Measurements from ENCODE around the gene PDXK. TPM values are rescaled to one million over a fixed set of nuclear protein-coding genes. Genes with fewer than 3 reads are reported as not detected.

The PDXK gene
- total and polyA plus RNA-seq, 10 of the 15 experiments (the other 5 are each of a cell fraction or from before 2014, with no cell fraction given), result 3.7 to 141 (median 60.0) TPM

DNA sequence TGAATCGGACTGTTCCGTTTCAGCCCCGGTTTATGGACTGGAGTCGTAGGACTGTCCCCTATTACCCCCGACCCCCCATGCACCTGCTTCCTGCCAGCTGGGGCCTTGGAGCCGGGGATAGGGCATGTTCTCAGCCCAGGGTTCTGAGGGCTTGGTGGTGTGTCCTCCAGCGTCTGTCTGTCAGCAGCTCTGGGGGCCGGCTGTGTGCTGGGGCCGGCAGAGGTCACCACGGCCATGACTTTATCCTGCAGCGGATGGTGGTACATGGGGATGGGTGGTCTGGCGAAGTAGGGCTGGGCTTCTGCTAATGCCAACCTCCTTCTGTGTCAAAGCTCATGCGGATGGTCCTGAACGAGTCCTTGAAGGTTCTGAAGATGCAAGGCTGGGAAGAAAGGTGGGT lies 75.9 kb downstream of the PDXK start:
- SMC1A ChIA-PET (ENCODE audit: uncharacterized antibody, unreplicated experiment), result no interaction called here
- DNase-seq (ENCODE audit: low read depth, low spot score), result no peak
- WGBS (ENCODE audit: insufficient coverage, insufficient replicate concordance, low lambda C conversion rate, missing lambda C conversion rate), result 97% methylated on average over 14 of the region's 14 CpGs
- H3K27ac ChIP-seq (ENCODE audit: control insufficient read depth, insufficient read depth), result no peak overlapping the region
- H3K4me2 ChIP-seq (ENCODE audit: control insufficient read depth, insufficient read depth), result no peak overlapping the region
- H3K4me1 ChIP-seq (ENCODE audit: control insufficient read depth, insufficient read depth, low read length), result 0 out of 2 replicates have a peak, but pooled peaks cover 3% of the 10 kb centered on the region
- in situ Hi-C loops (cut with MboI) (no loop called here), intact Hi-C loops (cut with micrococcal nuclease; ENCODE audit: unreplicated experiment) (no loop called here)
- H2AFZ ChIP-seq (ENCODE audit: control insufficient read depth, low read depth, low read length), result no peak overlapping the region
- POLR2A ChIA-PET, result no interaction called here
- H3K79me2 ChIP-seq (ENCODE audit: control insufficient read depth, insufficient read depth, low read length), result peaks cover 38% of the 10 kb centered on the region
- no TSS peak for BruUV-seq (replicated peaks)
- H3K9ac ChIP-seq (ENCODE audit: control insufficient read depth, insufficient read depth, low read length), result no peak overlapping the region
- CTCF ChIA-PET, result no interaction called here
- no peaks in the 10 kb centered on the region for H3K27me3 ChIP-seq (replicated peaks in 1 of 2; ENCODE audit: control insufficient read depth in 2 of 2, insufficient read depth in 2 of 2, low read length in 1 of 2)
- TF ChIP-seq GATAD2B (conservative IDR thresholded peaks at IDR 0.05; ENCODE audit: low read depth) (no peak), CREB1 (IDR thresholded peaks at IDR 0.05; ENCODE audit: low read depth) (no peak), ZNF217 (IDR thresholded peaks at IDR 0.05) (no peak), NFXL1 (IDR thresholded peaks at IDR 0.05; ENCODE audit: borderline replicate concordance) (no peak), ESRRA (IDR thresholded peaks at IDR 0.05; ENCODE audit: low read length) (no peak), SREBF2 (IDR thresholded peaks at IDR 0.05; ENCODE audit: low read length) (no peak), MEF2B (IDR thresholded peaks at IDR 0.05; ENCODE audit: partially characterized antibody, poor library complexity, severe bottlenecking) (no peak)
- RAD21 ChIA-PET (ENCODE audit: unreplicated experiment), result no interaction called here
- no peak for FAIRE-seq
- no peak overlapping the region for H3K4me3 ChIP-seq
- no peak for ATAC-seq
- H4K20me1 ChIP-seq (ENCODE audit: control insufficient read depth, insufficient read depth), result no peaks in the 10 kb centered on the region
- H3K9me3 ChIP-seq (replicated peaks; ENCODE audit: control insufficient read depth, insufficient read depth, low read length), result no peaks in the 10 kb centered on the region
- peaks cover 33 to 56% of the 10 kb centered on the region in 2 experiments for H3K36me3 ChIP-seq (ENCODE audit: control insufficient read depth in 2 of 2, insufficient read depth in 2 of 2, low read length in 1 of 2)

DNA sequence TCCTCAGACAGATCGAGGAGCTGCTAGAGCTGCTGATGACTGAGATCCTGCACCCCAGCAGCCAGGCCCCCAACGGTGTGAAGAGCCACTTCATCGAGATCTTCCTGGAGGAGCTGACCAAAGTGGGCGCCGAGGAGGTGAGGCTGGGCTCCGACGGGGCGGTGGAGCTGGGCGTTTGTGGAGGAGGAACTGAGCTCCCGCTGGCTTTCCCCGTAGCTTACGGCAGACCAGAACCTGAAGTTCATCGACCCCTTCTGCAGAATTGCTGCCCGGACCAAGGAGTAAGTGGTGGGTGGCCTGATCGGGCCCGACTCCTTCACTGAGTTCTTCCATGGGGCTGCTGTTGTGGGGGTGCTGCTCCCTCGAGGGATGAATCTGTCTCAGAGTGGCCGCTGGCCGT lies 78.5 kb downstream of the PDXK start:
- H3K27me3 ChIP-seq (replicated peaks in 1 of 2; ENCODE audit: control insufficient read depth in 2 of 2, insufficient read depth in 2 of 2, low read length in 1 of 2), result no peaks in the 10 kb centered on the region
- no peaks in the 10 kb centered on the region for H3K4me1 ChIP-seq (ENCODE audit: control insufficient read depth, insufficient read depth, low read length)
- no TSS peak for BruUV-seq (replicated peaks)
- peaks cover 34 to 69% of the 10 kb centered on the region in 2 experiments for H3K36me3 ChIP-seq (ENCODE audit: control insufficient read depth in 2 of 2, insufficient read depth in 2 of 2, low read length in 1 of 2)
- no peak overlapping the region for H3K4me3 ChIP-seq
- no peak for DNase-seq (ENCODE audit: low read depth, low spot score)
- peaks cover 14% of the 10 kb centered on the region for H3K79me2 ChIP-seq (ENCODE audit: control insufficient read depth, insufficient read depth, low read length)
- ChIA-PET CTCF (no interaction called here), POLR2A (no interaction called here), SMC1A (ENCODE audit: uncharacterized antibody, unreplicated experiment) (no interaction called here), RAD21 (ENCODE audit: unreplicated experiment) (no interaction called here)
- FAIRE-seq, result no peak
- no peaks in the 10 kb centered on the region for H3K9me3 ChIP-seq (replicated peaks; ENCODE audit: control insufficient read depth, insufficient read depth, low read length)
- H2AFZ ChIP-seq (ENCODE audit: control insufficient read depth, low read depth, low read length), result no peak overlapping the region
- no peak overlapping the region for H3K4me2 ChIP-seq (ENCODE audit: control insufficient read depth, insufficient read depth)
- ATAC-seq, result no peak
- intact Hi-C loops (cut with micrococcal nuclease; ENCODE audit: unreplicated experiment), result no loop called here
- whole genome bisulfite sequencing (ENCODE audit: insufficient coverage, insufficient replicate concordance, low lambda C conversion rate, missing lambda C conversion rate), result 95% methylated on average over 19 of the region's 19 CpGs
- no peak overlapping the region for H3K9ac ChIP-seq (ENCODE audit: control insufficient read depth, insufficient read depth, low read length)
- no peak overlapping the region for H3K27ac ChIP-seq (ENCODE audit: control insufficient read depth, insufficient read depth)
- in situ Hi-C loops (cut with MboI), result no loop called here
- no peaks in the 10 kb centered on the region for H4K20me1 ChIP-seq (ENCODE audit: control insufficient read depth, insufficient read depth)
- TF ChIP-seq WRNIP1 (IDR thresholded peaks at IDR 0.05; ENCODE audit: borderline replicate concordance, low read depth, low read length) (no peak), NRF1 (conservative IDR thresholded peaks at IDR 0.05; ENCODE audit: low read depth, low read length) (no peak), RCOR1 (conservative IDR thresholded peaks at IDR 0.05; ENCODE audit: low read depth, low read length) (no peak), YBX1 (IDR thresholded peaks at IDR 0.05) (no peak), CHD4 (IDR thresholded peaks at IDR 0.05) (no peak)
- TF ChIP-seq, protein P1, sequence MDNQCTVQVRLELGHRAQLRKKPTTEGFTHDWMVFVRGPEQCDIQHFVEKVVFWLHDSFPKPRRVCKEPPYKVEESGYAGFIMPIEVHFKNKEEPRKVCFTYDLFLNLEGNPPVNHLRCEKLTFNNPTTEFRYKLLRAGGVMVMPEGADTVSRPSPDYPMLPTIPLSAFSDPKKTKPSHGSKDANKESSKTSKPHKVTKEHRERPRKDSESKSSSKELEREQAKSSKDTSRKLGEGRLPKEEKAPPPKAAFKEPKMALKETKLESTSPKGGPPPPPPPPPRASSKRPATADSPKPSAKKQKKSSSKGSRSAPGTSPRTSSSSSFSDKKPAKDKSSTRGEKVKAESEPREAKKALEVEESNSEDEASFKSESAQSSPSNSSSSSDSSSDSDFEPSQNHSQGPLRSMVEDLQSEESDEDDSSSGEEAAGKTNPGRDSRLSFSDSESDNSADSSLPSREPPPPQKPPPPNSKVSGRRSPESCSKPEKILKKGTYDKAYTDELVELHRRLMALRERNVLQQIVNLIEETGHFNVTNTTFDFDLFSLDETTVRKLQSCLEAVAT (IDR thresholded peaks at IDR 0.05), result no peak
- TF ChIP-seq, protein P2, sequence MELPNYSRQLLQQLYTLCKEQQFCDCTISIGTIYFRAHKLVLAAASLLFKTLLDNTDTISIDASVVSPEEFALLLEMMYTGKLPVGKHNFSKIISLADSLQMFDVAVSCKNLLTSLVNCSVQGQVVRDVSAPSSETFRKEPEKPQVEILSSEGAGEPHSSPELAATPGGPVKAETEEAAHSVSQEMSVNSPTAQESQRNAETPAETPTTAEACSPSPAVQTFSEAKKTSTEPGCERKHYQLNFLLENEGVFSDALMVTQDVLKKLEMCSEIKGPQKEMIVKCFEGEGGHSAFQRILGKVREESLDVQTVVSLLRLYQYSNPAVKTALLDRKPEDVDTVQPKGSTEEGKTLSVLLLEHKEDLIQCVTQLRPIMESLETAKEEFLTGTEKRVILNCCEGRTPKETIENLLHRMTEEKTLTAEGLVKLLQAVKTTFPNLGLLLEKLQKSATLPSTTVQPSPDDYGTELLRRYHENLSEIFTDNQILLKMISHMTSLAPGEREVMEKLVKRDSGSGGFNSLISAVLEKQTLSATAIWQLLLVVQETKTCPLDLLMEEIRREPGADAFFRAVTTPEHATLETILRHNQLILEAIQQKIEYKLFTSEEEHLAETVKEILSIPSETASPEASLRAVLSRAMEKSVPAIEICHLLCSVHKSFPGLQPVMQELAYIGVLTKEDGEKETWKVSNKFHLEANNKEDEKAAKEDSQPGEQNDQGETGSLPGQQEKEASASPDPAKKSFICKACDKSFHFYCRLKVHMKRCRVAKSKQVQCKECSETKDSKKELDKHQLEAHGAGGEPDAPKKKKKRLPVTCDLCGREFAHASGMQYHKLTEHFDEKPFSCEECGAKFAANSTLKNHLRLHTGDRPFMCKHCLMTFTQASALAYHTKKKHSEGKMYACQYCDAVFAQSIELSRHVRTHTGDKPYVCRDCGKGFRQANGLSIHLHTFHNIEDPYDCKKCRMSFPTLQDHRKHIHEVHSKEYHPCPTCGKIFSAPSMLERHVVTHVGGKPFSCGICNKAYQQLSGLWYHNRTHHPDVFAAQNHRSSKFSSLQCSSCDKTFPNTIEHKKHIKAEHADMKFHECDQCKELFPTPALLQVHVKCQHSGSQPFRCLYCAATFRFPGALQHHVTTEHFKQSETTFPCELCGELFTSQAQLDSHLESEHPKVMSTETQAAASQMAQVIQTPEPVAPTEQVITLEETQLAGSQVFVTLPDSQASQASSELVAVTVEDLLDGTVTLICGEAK (IDR thresholded peaks at IDR 0.05; ENCODE audit: borderline replicate concordance), result no peak

Measured in GM12878 (cell line).